ENCODE results near the gene PPP1R12A. TPM values are rescaled to one million over a fixed set of nuclear protein-coding genes. Genes with fewer than 3 reads are reported as not detected.

The PPP1R12A gene
- total and polyA plus RNA-seq, 9 of the 15 experiments (the other 6 are each of a cell fraction or from before 2014, with no cell fraction given): 26.4 to 119 (median 53.3) TPM

GRCh38 chr12:79964100-79964627, 29.3 kb upstream of the PPP1R12A start (continued):
- TF ChIP-seq PRDM10 (IDR thresholded peaks at IDR 0.05; ENCODE audit: partially characterized antibody) (no peak), ZFX (CRISPR knock-in tag; IDR thresholded peaks at IDR 0.05) (no peak), ZNF232 (CRISPR knock-in tag; IDR thresholded peaks at IDR 0.05) (no peak), ZNF197 (CRISPR knock-in tag; IDR thresholded peaks at IDR 0.05; ENCODE audit: low read depth) (no peak), C11orf30 (IDR thresholded peaks at IDR 0.05; ENCODE audit: low read depth) (no peak), NELFE (IDR thresholded peaks at IDR 0.05; ENCODE audit: insufficient read depth, insufficient read length) (no peak), RAD21 (CRISPR knock-in tag; conservative IDR thresholded peaks at IDR 0.05 in 1 of 2, IDR thresholded peaks at IDR 0.05 in 1 of 2) (0 out of 4 replicates have a peak, but pooled peaks of 1 of the 2 experiments have one; percentile 16), BRD9 (IDR thresholded peaks at IDR 0.05; ENCODE audit: low read depth, partially characterized antibody) (no peak), ZFP91 (CRISPR knock-in tag; IDR thresholded peaks at IDR 0.05) (no peak), LEF1 (IDR thresholded peaks at IDR 0.05) (no peak), EP400 (IDR thresholded peaks at IDR 0.05) (peak; percentile 33), LCOR (CRISPR knock-in tag; IDR thresholded peaks at IDR 0.05) (no peak), NFYB (IDR thresholded peaks at IDR 0.05; ENCODE audit: extremely low read depth, insufficient read length) (no peak), HNRNPUL1 (IDR thresholded peaks at IDR 0.05; ENCODE audit: low read length) (no peak), DACH1 (IDR thresholded peaks at IDR 0.05; ENCODE audit: partially characterized antibody) (no peak), KDM1A (IDR thresholded peaks at IDR 0.05) (no peak), ZNF174 (CRISPR knock-in tag; IDR thresholded peaks at IDR 0.05) (no peak), HDAC2 (IDR thresholded peaks at IDR 0.05) (no peak), POU5F1 (IDR thresholded peaks at IDR 0.05; ENCODE audit: borderline replicate concordance, low read depth, low read length, partially characterized antibody) (no peak), MEF2D (tag; conservative IDR thresholded peaks at IDR 0.05; ENCODE audit: low read depth) (no peak), ZNF354B (CRISPR knock-in tag; IDR thresholded peaks at IDR 0.05) (no peak), USF1 (CRISPR knock-in tag; IDR thresholded peaks at IDR 0.05) (no peak)

Data from K562 (cell line).